HepG2 (cell line): ENCODE results near the gene NINJ2. TPM values are rescaled to one million over a fixed set of nuclear protein-coding genes. Genes with fewer than 3 reads are reported as not detected.

Experiments
- CC2D1A ChIP-seq: sonication (generic); formaldehyde crosslinking; IDR thresholded peaks from 2 replicates; pipeline ENCODE4 v1.8.1; 2023; ENCODE audit warnings: mild to moderate bottlenecking, missing genetic modification reagents
- CEBPZ ChIP-seq: IDR thresholded peaks from 2 replicates; pipeline ENCODE4 v1.6.1; 2012; ENCODE audit warnings: low read length, improper control_type of control experiment
- CREM ChIP-seq, 2 experiments: sonication (generic) in 1 of 2; formaldehyde crosslinking in 1 of 2; IDR thresholded peaks; 2 replicates each; pipeline versions ENCODE4 v1.4.0 to v1.6.1; 2016 to 2020; ENCODE audit warnings: antibody characterized with exemption in 1 of 2, mild to moderate bottlenecking in 1 of 2, missing genetic modification reagents in 1 of 2
- ISX ChIP-seq: sonication (generic); formaldehyde crosslinking; conservative IDR thresholded peaks from 2 replicates; pipeline ENCODE4 v1.5.0; 2020; ENCODE audit warnings: missing genetic modification reagents
- NR0B2 ChIP-seq: sonication (generic); formaldehyde crosslinking; IDR thresholded peaks from 2 replicates; pipeline ENCODE4 v1.4.0; 2020; ENCODE audit warnings: mild to moderate bottlenecking, missing genetic modification reagents
- PCBP2 ChIP-seq: fragments of 200-400 bp; formaldehyde crosslinking; optimal IDR thresholded peaks from 2 replicates; pipeline ENCODE3; 2018; ENCODE audit warnings: low read length, low read depth; ENCODE audit not compliant: poor library complexity, severe bottlenecking
- PRDM10 ChIP-seq: sonication (generic); formaldehyde crosslinking; IDR thresholded peaks from 2 replicates; pipeline ENCODE4 v1.4.0; 2020; ENCODE audit warnings: low read depth, missing genetic modification reagents
- SRF ChIP-seq: IDR thresholded peaks from 2 replicates; pipeline ENCODE4 v1.6.1; 2011; ENCODE audit warnings: mild to moderate bottlenecking, low read depth, low read length, moderate library complexity
- TCF7 ChIP-seq: sonication (generic); IDR thresholded peaks from 2 replicates; pipeline ENCODE4 v1.6.1; 2016; ENCODE audit warnings: antibody characterized with exemption, low read depth
- ZBTB43 ChIP-seq: sonication (generic); formaldehyde crosslinking; conservative IDR thresholded peaks from 2 replicates; pipeline ENCODE4 v1.4.0; 2020; ENCODE audit warnings: missing genetic modification reagents
- ZHX2 ChIP-seq, 2 experiments: sonication (generic) in 1 of 2; formaldehyde crosslinking in 1 of 2; IDR thresholded peaks; 2 replicates each; pipeline versions ENCODE4 v1.6.1 to v1.9.0; 2014 to 2022; ENCODE audit warnings: antibody characterized with exemption in 1 of 2, borderline replicate concordance in 1 of 2, inconsistent platforms in 1 of 2, low read depth in 1 of 2, missing genetic modification reagents in 1 of 2
- ZNF75D ChIP-seq: sonication (generic); formaldehyde crosslinking; IDR thresholded peaks from 2 replicates; pipeline ENCODE4 v1.8.1; 2023; ENCODE audit warnings: missing genetic modification reagents, mild to moderate bottlenecking, borderline replicate concordance
- ZNF761 ChIP-seq: sonication (generic); formaldehyde crosslinking; conservative IDR thresholded peaks from 2 replicates; pipeline ENCODE4 v1.4.0; 2020; ENCODE audit warnings: mild to moderate bottlenecking, missing genetic modification reagents
- polyA plus RNA-seq, 8 experiments: library from polyadenylated mRNA; depleted of rRNA in 3 of 8; stranded (reverse) in 7 of 8; unstranded in 1 of 8; fragments of >200 nt; fragmentation: Illumina TruSeq in 4 of 8; extraction: Trizol in 4 of 8; gene quantifications; 2 replicates each; pipeline versions ENCODE4 v1.2.1 to v1.2.3, GENCODE V29; 2011 to 2016; ENCODE audit warnings: low read depth in 4 of 8, missing spikeins in 1 of 8, mixed read lengths in 1 of 8; ENCODE audit not compliant: insufficient read depth in 1 of 8
- total RNA-seq, 5 experiments: library from RNA; depleted of rRNA; stranded (reverse); fragments of >200 nt; fragmentation: Illumina TruSeq; extraction: Trizol; gene quantifications; 2 replicates each; pipeline ENCODE4 v1.2.3, GENCODE V29; 2016; ENCODE audit warnings: low read depth in 1 of 5

NINJ2 gene
- total and polyA plus RNA-seq, 2 of the 13 experiments (the other 11 are each of a cell fraction or from before 2014, with no cell fraction given), result 0.62 to 3.8 TPM

- no peak for TF ChIP-seq ZHX2 (IDR thresholded peaks at IDR 0.05; ENCODE audit: low read depth)
- TF ChIP-seq ZHX2 (CRISPR knock-in tag; IDR thresholded peaks at IDR 0.05; ENCODE audit: borderline replicate concordance), result no peak
- TF ChIP-seq ZNF761 (CRISPR knock-in tag), result no peak
- no peak for TF ChIP-seq CC2D1A
- no peak for TF ChIP-seq ZNF75D (CRISPR knock-in tag)
- TF ChIP-seq ZBTB43 (CRISPR knock-in tag), result no peak
- no peak for TF ChIP-seq CEBPZ
- TF ChIP-seq TCF7, result no peak
- TF ChIP-seq PRDM10 (CRISPR knock-in tag), result no peak
- TF ChIP-seq ISX (CRISPR knock-in tag), result no peak
- no peak for TF ChIP-seq PCBP2
- TF ChIP-seq CREM (IDR thresholded peaks at IDR 0.05), result no peak
- TF ChIP-seq CREM (CRISPR knock-in tag; IDR thresholded peaks at IDR 0.05), result no peak
- no peak for TF ChIP-seq NR0B2 (CRISPR knock-in tag)
- no peak for TF ChIP-seq SRF
Measured at GRCh38 chr12:530821-531220, 132.4 kb downstream of the NINJ2 start (continued).
